GM11168 (cell line): ENCODE measurements around the gene MYH2.

Source experiments
- in situ Hi-C: fragments of 300-500 bp; cut with MboI; formaldehyde crosslinking; loops from one replicate; pipeline ENCODE4 v1.12.0; 2022; ENCODE audit warnings: low sequenced_read_pairs; ENCODE audit not compliant: unreplicated experiment

Gene MYH2

GRCh38 chr17:10518271-10519037, 31.0 kb downstream of the MYH2 start, which contains the start of gene MYH1:
Gene MYH1 (minus strand): TSS chr17:10518542. CDS start chr17:10516642, 1,900 bp downstream.
- in situ Hi-C loops = no loop called here

- in situ Hi-C loops = no loop called here
Measured at GRCh38 chr17:10516638-10517037, 32.8 kb downstream of the MYH2 start.

GRCh38 chr17:10516065-10516464, 33.4 kb downstream of the MYH2 start:
- in situ Hi-C loops = no loop called here

GRCh38 chr17:10513299-10514067, 36.0 kb downstream of the MYH2 start:
- in situ Hi-C loops = no loop called here

GRCh38 chr17:10512856-10513255, 36.6 kb downstream of the MYH2 start:
- in situ Hi-C loops = no loop called here

- in situ Hi-C loops = no loop called here
Measured at GRCh38 chr17:10499950-10500349, 49.5 kb downstream of the MYH2 start.

GRCh38 chr17:10492004-10492403, 57.5 kb downstream of the MYH2 start:
- in situ Hi-C loops = loop anchor here (5.0 kb wide), 1 partner anchor 375 kb away; no protein-coding TSS in a partner anchor

- in situ Hi-C loops = no loop called here
Measured at GRCh38 chr17:10482252-10482651, 67.2 kb downstream of the MYH2 start.

GRCh38 chr17:10477701-10478100, 71.8 kb downstream of the MYH2 start:
- in situ Hi-C loops = no loop called here

GRCh38 chr17:10474536-10474935, 74.9 kb downstream of the MYH2 start:
- in situ Hi-C loops = no loop called here

- in situ Hi-C loops = no loop called here
Measured at GRCh38 chr17:10471858-10472257, 77.6 kb downstream of the MYH2 start.
